ENCODE data around the gene CRHR2. TPM values are rescaled to one million over a fixed set of nuclear protein-coding genes. Genes with fewer than 3 reads are reported as not detected.

Gene CRHR2
- total and polyA plus RNA-seq, 2 of the 13 experiments (the other 11 are each of a cell fraction or from before 2014, with no cell fraction given) = not detected

DNA sequence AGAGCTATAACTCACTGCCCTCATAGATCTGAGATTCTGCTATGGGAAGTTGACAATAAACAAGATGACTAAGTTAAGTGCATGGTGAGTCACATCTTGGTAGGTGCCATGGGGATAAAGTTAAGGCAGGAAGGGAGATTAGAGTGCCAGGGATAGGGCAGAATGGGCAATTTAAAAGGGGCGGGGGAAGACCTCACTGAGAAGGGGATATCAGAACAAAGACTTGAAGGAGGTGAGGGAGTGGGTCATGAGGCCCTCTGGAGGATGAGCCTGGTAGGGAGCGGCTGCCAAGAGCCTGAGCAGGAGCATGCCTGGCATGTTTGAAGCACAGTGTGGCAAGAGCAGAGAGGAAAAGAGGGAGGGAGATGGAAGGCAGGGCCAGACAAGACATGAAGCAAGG is 34.9 kb upstream of the CRHR2 start:
- Histone ChIP-seq H3K27me3 (ENCODE audit: control insufficient read depth in 1 of 2, insufficient read depth in 2 of 2, low read length in 2 of 2) (no peaks in the 10 kb centered on the region), H3K27ac (ENCODE audit: extremely low read length, insufficient read depth, low read length) (no peak overlapping the region), H3K36me3 (replicated peaks in 1 of 2; ENCODE audit: control insufficient read depth in 1 of 2, insufficient read depth in 2 of 2, low read length in 2 of 2) (no peaks in the 10 kb centered on the region), H2AFZ (ENCODE audit: low read length) (no peak overlapping the region), H4K20me1 (ENCODE audit: insufficient read depth, low read length) (no peaks in the 10 kb centered on the region), H3K9me3 (ENCODE audit: low read length) (peaks cover 23% of the 10 kb centered on the region), H3K4me1 (ENCODE audit: insufficient read depth, low read length) (no peaks in the 10 kb centered on the region), H3K4me2 (ENCODE audit: low read depth, low read length) (no peak overlapping the region), H3K9ac (ENCODE audit: insufficient read depth, low read depth, low read length) (no peak overlapping the region), H3K79me2 (ENCODE audit: insufficient read depth, low read length) (no peaks in the 10 kb centered on the region), H3K4me3 (replicated peaks in 1 of 3; ENCODE audit: insufficient read depth in 1 of 3, low read depth in 2 of 3, low read length in 3 of 3) (no peak overlapping the region)
- in situ Hi-C loops (cut with HindIII; ENCODE audit: extremely low pct_ligation_motif_present, low pct_unique_long_range_greater_than_20kb) (no loop called here), intact Hi-C loops (cut with micrococcal nuclease; ENCODE audit: unreplicated experiment) (no loop called here)
- POLR2A ChIA-PET = no interaction called here
- ATAC-seq (no peak), FAIRE-seq (no peak), DNase-seq (ENCODE audit: low spot score) (no peak)
- CTCF ChIA-PET (ENCODE audit: low intra/inter-chr PET ratio, low total read pairs) = no interaction called here
- TF ChIP-seq ZNF317 (CRISPR knock-in tag; IDR thresholded peaks at IDR 0.05) = no peak
- BruUV-seq (replicated peaks) = no TSS peak
- WGBS (ENCODE audit: low lambda C conversion rate) = 2% methylated on average over 2 of the region's 2 CpGs

- no TSS peak for BruUV-seq (replicated peaks)
- intact Hi-C loops (cut with micrococcal nuclease; ENCODE audit: unreplicated experiment) = no loop called here
- H3K9ac ChIP-seq (ENCODE audit: insufficient read depth, low read depth, low read length) = no peak overlapping the region
- no peaks in the 10 kb centered on the region for H3K79me2 ChIP-seq (ENCODE audit: insufficient read depth, low read length)
- in situ Hi-C loops (cut with HindIII; ENCODE audit: extremely low pct_ligation_motif_present, low pct_unique_long_range_greater_than_20kb) = no loop called here
- H4K20me1 ChIP-seq (ENCODE audit: insufficient read depth, low read length) = no peaks in the 10 kb centered on the region
- H2AFZ ChIP-seq (ENCODE audit: low read length) = no peak overlapping the region
- ATAC-seq (no peak), DNase-seq (ENCODE audit: low spot score) (no peak), FAIRE-seq (no peak)
- no peaks in the 10 kb centered on the region for H3K36me3 ChIP-seq (replicated peaks in 1 of 2; ENCODE audit: control insufficient read depth in 1 of 2, insufficient read depth in 2 of 2, low read length in 2 of 2)
- CTCF ChIA-PET (ENCODE audit: low intra/inter-chr PET ratio, low total read pairs) = no interaction called here
- H3K4me3 ChIP-seq (replicated peaks in 1 of 3; ENCODE audit: insufficient read depth in 1 of 3, low read depth in 2 of 3, low read length in 3 of 3) = no peak overlapping the region
- no peak overlapping the region for H3K4me2 ChIP-seq (ENCODE audit: low read depth, low read length)
- H3K27me3 ChIP-seq (ENCODE audit: control insufficient read depth in 1 of 2, insufficient read depth in 2 of 2, low read length in 2 of 2) = no peaks in the 10 kb centered on the region
- POLR2A ChIA-PET = no interaction called here
- 0 out of 2 replicates have a peak, but pooled peaks cover 7% of the 10 kb centered on the region for H3K4me1 ChIP-seq (ENCODE audit: insufficient read depth, low read length)
- H3K27ac ChIP-seq (ENCODE audit: extremely low read length, insufficient read depth, low read length) = no peak overlapping the region
- 10% methylated on average over 1 of the region's 1 CpG for WGBS (ENCODE audit: low lambda C conversion rate)
- H3K9me3 ChIP-seq (ENCODE audit: low read length) = peaks cover 15% of the 10 kb centered on the region
- TF ChIP-seq ZNF503 (CRISPR knock-in tag; IDR thresholded peaks at IDR 0.05) (no peak), SMARCE1 (IDR thresholded peaks at IDR 0.05; ENCODE audit: borderline replicate concordance) (no peak), ZSCAN31 (CRISPR knock-in tag; IDR thresholded peaks at IDR 0.05; ENCODE audit: low read depth) (no peak), NR1H2 (CRISPR knock-in tag; IDR thresholded peaks at IDR 0.05; ENCODE audit: borderline replicate concordance, low read depth) (no peak), ZNF576 (CRISPR knock-in tag; IDR thresholded peaks at IDR 0.05) (no peak), ZSCAN20 (CRISPR knock-in tag; IDR thresholded peaks at IDR 0.05; ENCODE audit: borderline replicate concordance) (no peak), KLF9 (CRISPR knock-in tag; IDR thresholded peaks at IDR 0.05; ENCODE audit: low read depth) (no peak), CBX1 (IDR thresholded peaks at IDR 0.05; ENCODE audit: low read depth) (no peak), ZNF382 (CRISPR knock-in tag; IDR thresholded peaks at IDR 0.05; ENCODE audit: borderline replicate concordance) (no peak), SPEN (CRISPR knock-in tag; IDR thresholded peaks at IDR 0.05; ENCODE audit: low read depth) (no peak)
- TF ChIP-seq, protein P1, sequence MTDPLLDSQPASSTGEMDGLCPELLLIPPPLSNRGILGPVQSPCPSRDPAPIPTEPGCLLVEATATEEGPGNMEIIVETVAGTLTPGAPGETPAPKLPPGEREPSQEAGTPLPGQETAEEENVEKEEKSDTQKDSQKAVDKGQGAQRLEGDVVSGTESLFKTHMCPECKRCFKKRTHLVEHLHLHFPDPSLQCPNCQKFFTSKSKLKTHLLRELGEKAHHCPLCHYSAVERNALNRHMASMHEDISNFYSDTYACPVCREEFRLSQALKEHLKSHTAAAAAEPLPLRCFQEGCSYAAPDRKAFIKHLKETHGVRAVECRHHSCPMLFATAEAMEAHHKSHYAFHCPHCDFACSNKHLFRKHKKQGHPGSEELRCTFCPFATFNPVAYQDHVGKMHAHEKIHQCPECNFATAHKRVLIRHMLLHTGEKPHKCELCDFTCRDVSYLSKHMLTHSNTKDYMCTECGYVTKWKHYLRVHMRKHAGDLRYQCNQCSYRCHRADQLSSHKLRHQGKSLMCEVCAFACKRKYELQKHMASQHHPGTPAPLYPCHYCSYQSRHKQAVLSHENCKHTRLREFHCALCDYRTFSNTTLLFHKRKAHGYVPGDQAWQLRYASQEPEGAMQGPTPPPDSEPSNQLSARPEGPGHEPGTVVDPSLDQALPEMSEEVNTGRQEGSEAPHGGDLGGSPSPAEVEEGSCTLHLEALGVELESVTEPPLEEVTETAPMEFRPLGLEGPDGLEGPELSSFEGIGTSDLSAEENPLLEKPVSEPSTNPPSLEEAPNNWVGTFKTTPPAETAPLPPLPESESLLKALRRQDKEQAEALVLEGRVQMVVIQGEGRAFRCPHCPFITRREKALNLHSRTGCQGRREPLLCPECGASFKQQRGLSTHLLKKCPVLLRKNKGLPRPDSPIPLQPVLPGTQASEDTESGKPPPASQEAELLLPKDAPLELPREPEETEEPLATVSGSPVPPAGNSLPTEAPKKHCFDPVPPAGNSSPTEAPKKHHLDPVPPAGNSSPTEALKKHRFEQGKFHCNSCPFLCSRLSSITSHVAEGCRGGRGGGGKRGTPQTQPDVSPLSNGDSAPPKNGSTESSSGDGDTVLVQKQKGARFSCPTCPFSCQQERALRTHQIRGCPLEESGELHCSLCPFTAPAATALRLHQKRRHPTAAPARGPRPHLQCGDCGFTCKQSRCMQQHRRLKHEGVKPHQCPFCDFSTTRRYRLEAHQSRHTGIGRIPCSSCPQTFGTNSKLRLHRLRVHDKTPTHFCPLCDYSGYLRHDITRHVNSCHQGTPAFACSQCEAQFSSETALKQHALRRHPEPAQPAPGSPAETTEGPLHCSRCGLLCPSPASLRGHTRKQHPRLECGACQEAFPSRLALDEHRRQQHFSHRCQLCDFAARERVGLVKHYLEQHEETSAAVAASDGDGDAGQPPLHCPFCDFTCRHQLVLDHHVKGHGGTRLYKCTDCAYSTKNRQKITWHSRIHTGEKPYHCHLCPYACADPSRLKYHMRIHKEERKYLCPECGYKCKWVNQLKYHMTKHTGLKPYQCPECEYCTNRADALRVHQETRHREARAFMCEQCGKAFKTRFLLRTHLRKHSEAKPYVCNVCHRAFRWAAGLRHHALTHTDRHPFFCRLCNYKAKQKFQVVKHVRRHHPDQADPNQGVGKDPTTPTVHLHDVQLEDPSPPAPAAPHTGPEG (CRISPR knock-in tag; IDR thresholded peaks at IDR 0.05) = no peak
These were observed 31.9 kb upstream of the CRHR2 start for GRCh38 chr7:30714129-30714528.
